Measurements from ENCODE around the gene ASCC3. TPM values are rescaled to one million over a fixed set of nuclear protein-coding genes. Genes with fewer than 3 reads are reported as not detected.

The ASCC3 gene
- total RNA-seq, 2 experiments from 2014 or later = 28.5 to 47.5 TPM

GRCh38 chr6:100627911-100628758 lies 253.0 kb downstream of the ASCC3 start:
- Histone ChIP-seq H3K4me3 (ENCODE audit: low read depth, low read length, poor library complexity, severe bottlenecking) (no peak overlapping the region), H3K4me2 (ENCODE audit: low read length) (no peak overlapping the region), H3K36me3 (ENCODE audit: insufficient read depth, low read length) (peaks cover 11% of the 10 kb centered on the region), H3K27ac (ENCODE audit: low read depth, low read length, poor library complexity, severe bottlenecking) (no peak overlapping the region), H3K79me2 (ENCODE audit: insufficient read depth, low read depth, low read length) (no peaks in the 10 kb centered on the region), H4K20me1 (ENCODE audit: insufficient read depth, low read length) (no peaks in the 10 kb centered on the region), H2AFZ (ENCODE audit: low read length) (no peak overlapping the region), H3K9me3 (ENCODE audit: low read length) (no peaks in the 10 kb centered on the region), H3K4me1 (ENCODE audit: insufficient read depth, low read length, poor library complexity, severe bottlenecking) (no peaks in the 10 kb centered on the region), H3K9me2 (ENCODE audit: insufficient read depth, low read length) (no peaks in the 10 kb centered on the region; the same call in 1 of the 2 replicates)
- CTCF ChIA-PET (ENCODE audit: unreplicated experiment) = no interaction called here
- no peak for DNase-seq (ENCODE audit: low spot score)
- intact Hi-C loops (cut with micrococcal nuclease; ENCODE audit: unreplicated experiment) = no loop called here
- TF ChIP-seq CTCF (conservative IDR thresholded peaks at IDR 0.05; ENCODE audit: low read length) = no peak
- TF ChIP-seq EZH2phosphoT487 (IDR thresholded peaks at IDR 0.05; ENCODE audit: borderline replicate concordance, low read depth, low read length) = no peak
- POLR2A ChIA-PET = interaction anchor here (0.9 to 2.2 kb wide), 4 partner anchors 8 to 13 kb away, joined by 3 to 11 read pairs (median 3); no protein-coding TSS in a partner anchor
- BruUV-seq (replicated peaks) = no TSS peak

- ChIA-PET POLR2A (interaction anchor here (0.9 to 2.2 kb wide), 3 partner anchors 9 to 67 kb away, joined by 3 to 11 read pairs (median 3); no protein-coding TSS in a partner anchor), CTCF (ENCODE audit: unreplicated experiment) (interaction anchor here (0.6 kb wide), 1 partner anchor 526 kb away, joined by 3 read pairs; no protein-coding TSS in a partner anchor)
- no TSS peak for BruUV-seq (replicated peaks)
- Histone ChIP-seq H3K79me2 (ENCODE audit: insufficient read depth, low read depth, low read length) (no peaks in the 10 kb centered on the region), H2AFZ (ENCODE audit: low read length) (no peak overlapping the region), H3K27ac (ENCODE audit: low read depth, low read length, poor library complexity, severe bottlenecking) (no peak overlapping the region), H3K9me3 (ENCODE audit: low read length) (no peaks in the 10 kb centered on the region), H3K4me3 (ENCODE audit: low read depth, low read length, poor library complexity, severe bottlenecking) (no peak overlapping the region), H4K20me1 (ENCODE audit: insufficient read depth, low read length) (no peaks in the 10 kb centered on the region), H3K9me2 (ENCODE audit: insufficient read depth, low read length) (no peaks in the 10 kb centered on the region; the same call in 1 of the 2 replicates), H3K36me3 (ENCODE audit: insufficient read depth, low read length) (peaks cover 15% of the 10 kb centered on the region), H3K4me1 (ENCODE audit: insufficient read depth, low read length, poor library complexity, severe bottlenecking) (no peaks in the 10 kb centered on the region), H3K4me2 (ENCODE audit: low read length) (no peak overlapping the region)
- DNase-seq (ENCODE audit: low spot score) = no peak
- no peak for TF ChIP-seq EZH2phosphoT487 (IDR thresholded peaks at IDR 0.05; ENCODE audit: borderline replicate concordance, low read depth, low read length)
- no peak for TF ChIP-seq CTCF (conservative IDR thresholded peaks at IDR 0.05; ENCODE audit: low read length)
- intact Hi-C loops (cut with micrococcal nuclease; ENCODE audit: unreplicated experiment) = no loop called here
Observed at GRCh38 chr6:100626721-100627120, 254.4 kb downstream of the ASCC3 start.

Data from OCI-LY7 (cell line).